Mammary epithelial cell (primary cell): ENCODE results near the gene CCDC85C.

Experiments used
- EZH2 ChIP-seq: IDR thresholded peaks from 2 replicates; pipeline ENCODE4 v1.6.1; 2012; ENCODE audit warnings: low read length, inconsistent platforms, borderline replicate concordance
- TF ChIP-seq, protein P1 (sequence below), 2 donors: IDR thresholded peaks in 1 of 2; conservative IDR thresholded peaks in 1 of 2; 2 replicates each; pipeline ENCODE4 v1.5.1; 2011 to 2012; ENCODE audit warnings: inconsistent platforms in 2 of 2, low read length in 2 of 2, mild to moderate bottlenecking in 2 of 2, control low read depth in 1 of 2, low read depth in 1 of 2; ENCODE audit not compliant: insufficient read depth in 1 of 2; ENCODE audit errors: extremely low read depth in 1 of 2

DNA sequence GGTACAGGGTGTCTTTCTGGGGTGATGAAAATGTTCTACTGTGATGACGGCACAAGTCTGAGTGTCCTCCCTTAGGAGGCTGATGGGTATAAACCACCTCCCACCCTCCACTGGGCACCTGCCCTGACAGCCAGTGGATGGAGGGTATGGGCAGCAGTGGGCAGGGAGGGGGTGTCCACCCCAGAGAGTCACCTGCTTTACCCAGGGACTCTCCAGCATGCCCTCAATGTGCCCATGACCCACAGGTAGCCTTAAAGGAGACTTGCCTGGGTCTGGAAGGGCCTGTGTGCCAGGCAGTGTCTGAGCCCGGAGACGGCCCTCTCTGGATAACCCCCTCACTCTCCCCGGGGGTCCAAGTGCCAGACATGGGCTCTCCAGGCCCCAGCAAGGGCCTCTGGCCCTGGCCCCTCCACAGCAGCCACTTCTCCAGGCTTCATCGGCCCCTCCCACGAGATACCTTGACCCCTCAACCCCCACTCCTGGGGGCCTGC is 84.0 kb downstream of the CCDC85C start:
- TF ChIP-seq, protein P1, sequence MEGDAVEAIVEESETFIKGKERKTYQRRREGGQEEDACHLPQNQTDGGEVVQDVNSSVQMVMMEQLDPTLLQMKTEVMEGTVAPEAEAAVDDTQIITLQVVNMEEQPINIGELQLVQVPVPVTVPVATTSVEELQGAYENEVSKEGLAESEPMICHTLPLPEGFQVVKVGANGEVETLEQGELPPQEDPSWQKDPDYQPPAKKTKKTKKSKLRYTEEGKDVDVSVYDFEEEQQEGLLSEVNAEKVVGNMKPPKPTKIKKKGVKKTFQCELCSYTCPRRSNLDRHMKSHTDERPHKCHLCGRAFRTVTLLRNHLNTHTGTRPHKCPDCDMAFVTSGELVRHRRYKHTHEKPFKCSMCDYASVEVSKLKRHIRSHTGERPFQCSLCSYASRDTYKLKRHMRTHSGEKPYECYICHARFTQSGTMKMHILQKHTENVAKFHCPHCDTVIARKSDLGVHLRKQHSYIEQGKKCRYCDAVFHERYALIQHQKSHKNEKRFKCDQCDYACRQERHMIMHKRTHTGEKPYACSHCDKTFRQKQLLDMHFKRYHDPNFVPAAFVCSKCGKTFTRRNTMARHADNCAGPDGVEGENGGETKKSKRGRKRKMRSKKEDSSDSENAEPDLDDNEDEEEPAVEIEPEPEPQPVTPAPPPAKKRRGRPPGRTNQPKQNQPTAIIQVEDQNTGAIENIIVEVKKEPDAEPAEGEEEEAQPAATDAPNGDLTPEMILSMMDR (conservative IDR thresholded peaks at IDR 0.05 in 1 of 2, IDR thresholded peaks at IDR 0.05 in 1 of 2; ENCODE audit: extremely low read depth in 1 of 2, insufficient read depth in 1 of 2, low read depth in 1 of 2, low read length in 2 of 2): no peak
- no peak for TF ChIP-seq EZH2
